ENCODE measurements around the gene EPHA5. TPM values are rescaled to one million over a fixed set of nuclear protein-coding genes. Genes with fewer than 3 reads are reported as not detected.

EPHA5 gene
- total RNA-seq, 6 experiments from 2014 or later: not detected

DNA sequence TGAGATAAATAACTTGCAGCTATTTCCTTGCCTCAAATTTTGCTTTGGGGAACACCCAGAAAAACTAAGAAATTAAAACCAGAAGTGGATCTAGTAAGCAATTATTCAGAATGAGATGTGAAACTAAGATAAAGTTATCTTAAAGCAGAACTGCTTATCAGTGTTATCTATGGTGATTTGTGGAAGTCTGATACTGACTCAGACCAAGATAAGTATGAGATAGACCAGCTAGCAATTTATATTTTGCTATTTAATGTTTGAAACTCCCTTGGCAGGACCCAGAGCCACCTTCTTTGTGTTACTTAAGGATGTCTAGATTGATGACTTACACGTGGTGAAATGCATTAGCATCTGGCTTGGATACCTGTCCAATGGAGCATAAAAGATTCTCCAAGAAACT lies 368.1 kb downstream of the EPHA5 start:
- TF ChIP-seq POLR2A (IDR thresholded peaks at IDR 0.05): no peak
- TF ChIP-seq CTCF (IDR thresholded peaks at IDR 0.05): no peak
- intact Hi-C loops (cut with DNase I): no loop called here

GRCh38 chr4:65296246-65296645 lies 374.0 kb downstream of the EPHA5 start:
- intact Hi-C loops (cut with DNase I): no loop called here
- DNase-seq (no peak), ATAC-seq (no peak)
- H3K9me3 ChIP-seq: no peaks in the 10 kb centered on the region
- no peaks in the 10 kb centered on the region for H3K27me3 ChIP-seq
- H3K4me3 ChIP-seq: no peak overlapping the region
- H3K36me3 ChIP-seq: no peaks in the 10 kb centered on the region
- 43% methylated on average over 4 of the region's 4 CpGs for WGBS (ENCODE audit: insufficient coverage, low coverage, low lambda C conversion rate, missing lambda C conversion rate)
- H3K4me1 ChIP-seq: no peaks in the 10 kb centered on the region
- no peak for TF ChIP-seq CTCF (IDR thresholded peaks at IDR 0.05)
- no peak for TF ChIP-seq POLR2A (IDR thresholded peaks at IDR 0.05)
- H3K27ac ChIP-seq: no peak overlapping the region

More for the DNA sequence above, 368.1 kb downstream of the EPHA5 start:
- Histone ChIP-seq H3K27ac (no peak overlapping the region), H3K4me3 (no peak overlapping the region), H3K27me3 (no peaks in the 10 kb centered on the region), H3K9me3 (no peaks in the 10 kb centered on the region), H3K36me3 (no peaks in the 10 kb centered on the region), H3K4me1 (no peaks in the 10 kb centered on the region)
- no peak for DNase-seq
- 9% methylated on average over 1 of the region's 1 CpG for WGBS (ENCODE audit: insufficient coverage, low coverage, low lambda C conversion rate, missing lambda C conversion rate)
- ATAC-seq: no peak

GRCh38 chr4:65287071-65287470 lies 383.2 kb downstream of the EPHA5 start:
- Histone ChIP-seq H3K4me3 (no peak overlapping the region), H3K4me1 (no peaks in the 10 kb centered on the region), H3K27me3 (no peaks in the 10 kb centered on the region), H3K9me3 (no peaks in the 10 kb centered on the region), H3K27ac (no peak overlapping the region), H3K36me3 (no peaks in the 10 kb centered on the region)
- 42% methylated on average over 3 of the region's 3 CpGs for WGBS (ENCODE audit: insufficient coverage, low coverage, low lambda C conversion rate, missing lambda C conversion rate)
- no peak for TF ChIP-seq POLR2A (IDR thresholded peaks at IDR 0.05)
- TF ChIP-seq CTCF (IDR thresholded peaks at IDR 0.05): no peak
- ATAC-seq (no peak), DNase-seq (no peak)
- intact Hi-C loops (cut with DNase I): no loop called here
